GM18505 (cell line): ENCODE data around the gene MAP3K15.
"Not testable (repeated sequence)": the region's sequence is repeated elsewhere in the genome, so short reads cannot be mapped to it uniquely, and the experiment has no call there.

Experiments used
- ATAC-seq: cut with Tn5 transposase; IDR thresholded peaks from one replicate; pipeline ENCODE4 v1.9.1; 2021; ENCODE audit not compliant: unreplicated experiment
- POLR2A ChIP-seq: IDR thresholded peaks from 4 replicates; pipeline ENCODE4 v1.6.1; 2011; ENCODE audit warnings: borderline replicate concordance; ENCODE audit not compliant: insufficient read depth, insufficient read length; ENCODE audit errors: extremely low read depth

The MAP3K15 gene

DNA sequence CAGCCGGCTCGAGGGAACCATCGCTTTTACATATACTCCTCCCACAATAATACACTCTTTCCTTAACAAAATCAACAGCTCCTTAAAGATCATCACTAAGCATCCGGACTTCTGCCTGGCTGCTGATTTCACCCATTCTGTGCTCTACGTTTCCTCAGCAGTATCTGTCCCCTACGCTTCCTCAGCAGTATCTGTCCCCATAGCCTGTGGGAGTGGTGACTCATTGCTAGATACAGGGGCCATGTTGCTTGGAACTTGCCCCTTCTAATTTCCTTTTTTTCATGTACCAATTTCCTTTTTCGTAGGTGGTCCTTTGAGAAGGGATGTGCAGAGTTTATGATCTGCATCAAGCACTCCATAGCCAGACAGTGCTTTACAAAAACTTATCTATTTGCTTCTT, 18.6 kb downstream of the MAP3K15 start:
- no peak for ATAC-seq
- TF ChIP-seq POLR2A = no peak

GRCh38 chrX:19487520-19488200, 27.6 kb downstream of the MAP3K15 start:
- no peak for TF ChIP-seq POLR2A
- no peak for ATAC-seq

GRCh38 chrX:19479458-19479857, 35.9 kb downstream of the MAP3K15 start:
- no peak for TF ChIP-seq POLR2A
- no peak for ATAC-seq

DNA sequence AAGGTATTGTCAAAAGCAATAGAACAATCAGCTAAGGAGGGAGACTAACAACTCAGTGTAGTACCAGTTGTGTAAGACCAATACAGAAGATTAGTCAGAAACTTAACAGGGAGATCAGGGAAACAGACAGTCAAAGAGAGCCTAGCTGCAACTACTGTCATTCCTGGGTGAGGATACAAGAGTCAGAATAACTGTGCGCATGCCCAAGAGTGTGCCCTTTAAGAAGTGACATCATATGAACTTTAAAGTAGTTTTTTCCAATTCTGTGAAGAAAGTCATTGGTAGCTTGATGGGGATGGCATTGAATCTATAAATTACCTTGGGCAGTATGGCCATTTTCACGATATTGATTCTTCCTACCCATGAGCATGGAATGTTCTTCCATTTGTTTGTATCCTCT, 46.9 kb downstream of the MAP3K15 start:
- ATAC-seq = not testable (repeated sequence)

DNA sequence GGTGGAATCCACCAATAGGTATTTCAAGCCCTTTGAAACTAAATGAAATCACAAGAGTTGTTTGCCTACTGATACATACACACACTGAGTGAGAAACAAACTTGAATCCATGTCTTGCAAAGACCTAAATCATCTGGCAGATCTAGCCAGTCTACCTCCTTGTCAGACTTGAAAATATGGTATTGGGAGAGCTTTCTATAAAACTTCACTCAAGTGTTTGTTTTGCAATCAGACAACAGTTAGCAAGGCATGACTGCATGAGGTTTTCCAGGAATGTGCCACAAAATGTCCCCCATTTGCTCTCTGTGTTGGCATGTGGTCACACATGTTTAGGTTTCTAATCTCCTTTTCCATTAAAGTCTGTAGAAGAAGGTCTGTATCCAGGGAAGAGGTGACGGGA, 52.4 kb downstream of the MAP3K15 start:
- no peak for ATAC-seq
- no peak for TF ChIP-seq POLR2A

DNA sequence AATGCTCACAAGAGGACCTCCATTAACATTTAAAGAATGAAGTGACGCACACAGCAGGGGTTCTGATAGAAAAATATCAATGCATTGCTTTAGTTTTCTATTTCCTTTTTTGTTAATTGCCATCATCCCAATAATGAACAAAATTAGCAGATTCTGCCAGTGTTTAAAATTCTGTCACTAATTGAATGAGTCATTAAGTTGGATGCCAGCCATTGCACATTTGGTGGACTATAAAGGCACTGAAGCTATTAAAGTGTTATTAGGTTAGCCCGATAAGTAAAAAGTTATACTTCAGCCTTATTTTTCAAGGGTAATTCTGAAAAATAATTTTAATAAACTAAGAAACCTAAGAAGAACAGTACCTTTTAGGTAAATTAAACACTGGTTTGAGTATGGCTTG, 53.1 kb downstream of the MAP3K15 start:
- TF ChIP-seq POLR2A = no peak
- ATAC-seq = no peak

- no peak for ATAC-seq
- no peak for TF ChIP-seq POLR2A
Observed at GRCh38 chrX:19457662-19458061, 57.6 kb downstream of the MAP3K15 start.

DNA sequence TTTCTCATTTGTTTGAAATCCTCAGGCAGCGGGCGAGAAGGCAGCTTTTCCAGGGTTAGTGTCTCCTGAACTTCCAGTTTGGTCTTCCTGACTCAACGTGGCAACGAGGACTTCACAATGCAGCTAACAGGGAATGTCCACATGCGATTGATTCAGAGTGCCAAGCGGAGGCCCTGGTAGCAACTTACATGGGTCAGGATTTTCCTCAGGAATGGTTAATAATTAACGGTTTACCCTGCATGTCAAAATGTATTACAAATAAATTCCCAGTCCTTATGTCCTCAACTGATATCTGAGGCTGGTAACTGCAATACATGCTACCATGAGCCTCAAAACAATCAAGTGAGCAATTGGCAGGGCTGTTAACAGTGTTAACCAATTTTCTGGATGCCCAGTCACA, 67.2 kb downstream of the MAP3K15 start:
- TF ChIP-seq POLR2A = no peak
- ATAC-seq = no peak

GRCh38 chrX:19446397-19446796, 68.9 kb downstream of the MAP3K15 start:
- TF ChIP-seq POLR2A = no peak

DNA sequence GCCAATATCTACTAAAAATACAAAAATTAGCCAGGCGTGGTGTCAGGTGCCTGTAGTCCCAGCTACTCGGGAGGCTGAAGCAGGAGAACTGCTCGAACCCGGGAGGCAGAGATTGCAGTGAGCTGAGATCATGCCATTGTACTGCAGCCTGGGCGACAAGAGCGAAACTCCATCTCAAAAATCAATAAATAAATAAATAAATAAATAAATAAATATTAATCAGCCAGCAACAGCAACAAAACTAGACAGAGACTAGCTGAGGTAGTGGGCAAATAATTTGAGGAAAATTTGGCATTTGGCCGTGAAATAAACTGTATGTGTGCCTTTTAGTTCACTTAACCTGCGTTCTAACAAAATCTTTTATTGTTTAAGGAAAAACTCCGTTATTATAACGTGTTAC, 69.5 kb downstream of the MAP3K15 start:
- not testable (repeated sequence) for ATAC-seq

More at GRCh38 chrX:19446397-19446796, 68.9 kb downstream of the MAP3K15 start:
- ATAC-seq = no peak

GRCh38 chrX:19443869-19444526, 71.3 kb downstream of the MAP3K15 start:
- TF ChIP-seq POLR2A = no peak
- ATAC-seq = no peak

GRCh38 chrX:19440713-19441112, 74.6 kb downstream of the MAP3K15 start:
- ATAC-seq = no peak
- TF ChIP-seq POLR2A = no peak

GRCh38 chrX:19422661-19423060, 92.6 kb downstream of the MAP3K15 start:
- not testable (repeated sequence) for ATAC-seq

DNA sequence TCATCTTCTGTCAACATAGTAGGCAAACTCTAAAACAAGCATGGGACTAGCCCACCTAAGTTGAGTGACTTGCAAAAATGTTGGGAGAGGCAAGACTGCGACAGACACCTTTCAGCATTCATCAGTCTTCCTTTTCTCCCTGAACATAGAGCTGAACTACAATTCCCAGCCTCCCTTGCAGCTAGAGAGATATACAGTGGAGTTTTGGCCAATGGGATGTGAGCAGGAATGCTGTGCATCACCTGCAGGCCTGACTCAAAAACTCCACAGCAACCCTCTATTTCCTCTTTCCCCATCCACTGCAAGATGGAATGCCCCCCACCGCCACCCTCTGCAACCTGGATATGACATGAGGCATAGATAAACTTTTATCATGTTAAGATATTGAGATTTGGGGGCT, 105.0 kb downstream of the MAP3K15 start:
- ATAC-seq = no peak
- no peak for TF ChIP-seq POLR2A

DNA sequence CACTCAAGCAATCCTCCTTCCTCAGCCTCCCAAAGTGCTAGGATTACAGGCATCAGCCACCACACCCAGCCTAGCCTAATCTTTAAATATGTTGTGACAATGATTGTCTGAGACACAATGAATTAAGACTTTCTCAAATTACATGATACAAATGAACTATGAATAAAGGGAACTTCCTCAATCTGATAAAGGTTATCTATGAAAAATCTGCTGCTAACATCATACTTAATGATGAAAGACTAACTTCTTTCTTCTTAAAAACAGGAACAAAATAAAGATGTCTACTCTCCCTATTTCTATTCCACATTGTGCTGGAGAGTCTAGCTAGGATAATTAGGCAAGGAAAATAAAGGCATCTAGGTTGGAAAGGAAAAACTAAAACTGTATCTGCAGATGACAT, 111.6 kb downstream of the MAP3K15 start:
- TF ChIP-seq POLR2A = no peak
- no peak for ATAC-seq
